Right hindlimb (tissue), 1 donor: Measurements from ENCODE around the gene MYL12A.

Experiments
- DNase-seq: peaks from one replicate; pipeline ENCODE4 v3.0.0-alpha.2; 2018

The MYL12A gene

GRCh38 chr18:3284501-3284900 is 36.9 kb downstream of the MYL12A start:
- DNase-seq, result no peak

DNA sequence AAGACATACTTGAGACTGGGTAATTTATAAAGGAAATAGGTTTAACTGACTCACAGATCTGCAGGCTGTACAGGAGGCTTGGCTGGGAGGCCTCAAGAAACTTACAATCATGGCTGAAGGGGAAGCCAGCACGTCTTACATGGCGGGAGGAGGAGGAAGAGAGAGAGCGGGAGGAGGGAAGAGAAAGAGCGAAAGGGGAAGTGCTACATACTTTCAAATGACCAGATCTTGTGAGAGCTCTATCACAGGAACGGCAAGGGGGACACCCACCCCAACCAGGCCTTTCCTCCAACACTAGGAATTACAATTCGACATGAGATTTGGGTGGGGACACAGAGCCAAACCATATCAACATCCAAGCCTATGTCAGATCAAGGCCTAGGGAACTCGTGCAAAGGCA is 38.6 kb downstream of the MYL12A start:
- DNase-seq, result no peak

GRCh38 chr18:3293196-3293951 is 45.8 kb downstream of the MYL12A start:
- DNase-seq, result no peak

DNA sequence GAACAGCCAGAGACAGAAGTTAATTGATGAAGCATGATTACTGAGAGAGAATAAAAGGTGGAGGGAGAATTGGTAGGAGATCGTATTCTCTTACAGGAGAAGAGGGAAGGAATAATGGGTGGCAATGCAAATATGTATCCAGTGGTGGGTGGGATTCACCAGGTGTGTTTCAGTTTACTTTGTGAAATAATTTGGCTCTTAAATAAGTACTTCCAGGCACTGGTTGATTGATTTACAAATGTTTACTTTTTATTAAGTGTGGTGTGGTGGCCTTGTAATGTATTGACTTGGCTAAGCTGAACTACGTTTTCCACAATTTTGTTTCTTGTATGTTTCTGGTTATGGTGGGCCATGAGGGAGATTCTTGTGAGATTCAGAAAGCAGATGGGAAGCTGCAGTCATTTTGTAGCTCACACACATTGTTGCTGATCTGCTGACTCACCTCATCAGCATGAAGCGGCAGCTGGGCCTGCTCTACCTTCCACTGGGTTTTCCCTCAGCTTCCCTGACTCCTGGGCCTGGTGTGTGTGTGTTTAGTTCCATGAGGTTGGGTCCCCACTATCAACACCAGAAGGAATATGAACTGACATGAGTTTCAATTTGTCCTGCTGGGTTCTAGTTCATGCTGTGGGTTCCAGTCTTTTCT is 47.0 kb downstream of the MYL12A start:
- DNase-seq, result no peak

- peak; percentile 80 for DNase-seq
Measured at GRCh38 chr18:3297025-3297984, 49.7 kb downstream of the MYL12A start.

GRCh38 chr18:3304832-3305231 is 57.2 kb downstream of the MYL12A start:
- DNase-seq, result no peak

DNA sequence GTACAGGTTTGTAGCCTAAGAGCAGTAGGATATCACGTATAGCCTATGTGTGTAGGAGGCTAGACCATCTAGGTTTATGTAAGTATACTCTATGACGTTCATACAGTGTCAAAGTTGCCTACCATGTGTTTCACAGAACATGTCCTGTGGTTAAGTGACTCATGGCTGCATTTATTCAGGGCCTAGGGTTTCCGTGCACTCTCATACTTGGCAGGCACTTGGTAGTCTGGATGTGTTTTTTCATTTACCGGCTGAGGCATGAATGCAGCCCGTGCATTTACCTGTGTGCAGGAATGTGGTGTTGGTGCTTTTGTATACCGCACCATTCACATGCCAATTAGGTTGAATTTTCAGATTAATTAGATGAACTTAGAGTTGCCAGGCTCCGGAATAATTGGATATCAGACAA is 57.8 kb downstream of the MYL12A start:
- DNase-seq, result no peak
